Immature natural killer cell (primary cell): ENCODE measurements around the gene C19orf85. TPM values are rescaled to one million over a fixed set of nuclear protein-coding genes. Genes with fewer than 3 reads are reported as not detected.
"Not testable (repeated sequence)": the region's sequence is repeated elsewhere in the genome, so short reads cannot be mapped to it uniquely, and the experiment has no call there.

Source experiments
- DNase-seq, 3 donors: peaks; one replicate each; pipeline ENCODE4 v3.0.0; 2022; ENCODE audit warnings: mixed read lengths in 1 of 3
- H3K27ac Mint-ChIP-seq, 6 donors: one replicate each; pipeline ENCODE4 v1.8.0; 2020; ENCODE audit warnings: mixed read lengths in 6 of 6, mild to moderate bottlenecking in 5 of 6, inconsistent platforms in 4 of 6, moderate library complexity in 3 of 6
- H3K27me3 Mint-ChIP-seq, 3 donors: one replicate each; pipeline ENCODE4 v1.8.0; 2020 to 2021; ENCODE audit warnings: low read depth in 3 of 3, mild to moderate bottlenecking in 3 of 3, mixed read lengths in 3 of 3, moderate library complexity in 3 of 3, inconsistent platforms in 1 of 3
- H3K36me3 Mint-ChIP-seq, 3 donors: one replicate each; pipeline ENCODE4 v1.8.0; 2020; ENCODE audit warnings: mixed read lengths in 3 of 3, inconsistent platforms in 2 of 3, mild to moderate bottlenecking in 2 of 3
- H3K4me1 Mint-ChIP-seq, 2 donors: one replicate each; pipeline ENCODE4 v1.8.0; 2020; ENCODE audit warnings: inconsistent platforms in 2 of 2, mild to moderate bottlenecking in 2 of 2, mixed read lengths in 2 of 2, moderate library complexity in 1 of 2
- H3K4me3 Mint-ChIP-seq, 5 donors: one replicate each; pipeline ENCODE4 v1.8.0; 2020; ENCODE audit warnings: mild to moderate bottlenecking in 5 of 5, mixed read lengths in 5 of 5, inconsistent platforms in 3 of 5, moderate library complexity in 3 of 5
- H3K9me3 Mint-ChIP-seq, 6 donors: one replicate each; pipeline ENCODE4 v1.8.0; 2020; ENCODE audit warnings: mild to moderate bottlenecking in 6 of 6, mixed read lengths in 6 of 6, inconsistent platforms in 4 of 6, moderate library complexity in 3 of 6
- polyA plus RNA-seq, 3 donors: library from polyadenylated mRNA; unstranded; fragments of 300-500 nt; fragmentation: Illumina TruSeq; gene quantifications; one replicate each; pipeline ENCODE4 v1.2.3, GENCODE V29; 2021

Gene C19orf85
- polyA plus RNA-seq: not detected

DNA sequence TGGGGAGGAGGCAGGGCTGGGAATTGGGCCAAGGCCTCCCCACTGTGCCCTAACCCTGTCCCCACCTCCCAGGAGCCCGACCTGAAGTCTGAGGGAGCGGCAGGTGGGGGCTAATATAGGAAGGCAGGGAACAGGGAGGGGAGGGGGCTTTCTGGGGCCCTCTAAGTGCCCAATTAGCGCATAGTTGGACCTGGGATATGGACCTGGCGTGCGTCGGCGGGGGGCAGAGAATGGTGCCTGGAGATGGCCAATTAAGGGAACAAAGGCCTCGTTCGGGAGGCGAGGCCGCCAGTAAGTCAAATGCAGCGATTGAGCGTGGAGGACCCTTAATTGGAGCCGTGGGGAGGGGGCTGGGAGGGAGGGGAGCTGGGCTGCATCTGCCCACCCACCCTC lies at the start of gene C19orf85:
Gene C19orf85, minus strand, starts transcription at position 90 of the 393 bp plus-strand sequence. CDS start 197 bp downstream, outside the sequence.
- H3K9me3 Mint-ChIP-seq: no peaks in the 10 kb centered on the region
- DNase-seq: no peak
- H3K36me3 Mint-ChIP-seq: no peaks in the 10 kb centered on the region
- H3K4me1 Mint-ChIP-seq: peaks cover 20 to 25% of the 10 kb centered on the region in 2 donors
- peaks cover 8 to 9% (median 8%) of the 10 kb centered on the region in 3 donors for H3K27me3 Mint-ChIP-seq
- no peak within 1 kb of the TSS for H3K27ac Mint-ChIP-seq
- peak within 1 kb of the TSS in 2 of 5 donors; percentile 21 to 49 for H3K4me3 Mint-ChIP-seq

DNA sequence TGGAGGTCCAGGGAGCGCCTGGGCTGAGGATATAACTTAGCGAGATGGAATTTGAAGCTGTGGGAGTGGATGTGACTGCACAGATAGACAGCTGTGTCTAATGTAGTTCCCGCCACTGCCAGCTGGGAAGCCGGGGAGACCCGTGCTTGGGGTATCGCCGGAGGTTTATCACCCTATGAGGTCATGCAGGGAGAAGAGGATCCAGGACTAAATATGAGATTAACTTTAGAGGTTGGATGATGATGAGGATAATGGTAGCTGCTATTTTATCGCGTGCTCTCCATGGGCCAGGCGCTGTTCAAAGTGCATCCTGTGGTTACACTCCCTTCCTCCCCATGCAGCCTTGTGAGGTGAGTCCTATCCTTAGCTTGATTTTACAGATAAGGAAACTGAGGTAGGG lies 43.6 kb upstream of the C19orf85 start:
- no peak for DNase-seq
- no peak overlapping the region for H3K27ac Mint-ChIP-seq
- peaks cover 10 to 13% of the 10 kb centered on the region in 2 donors for H3K4me1 Mint-ChIP-seq
- no peak overlapping the region for H3K4me3 Mint-ChIP-seq
- H3K36me3 Mint-ChIP-seq: peaks cover 0 to 2% (median 0%) of the 10 kb centered on the region in 3 donors
- H3K27me3 Mint-ChIP-seq: peaks cover 4 to 12% (median 6%) of the 10 kb centered on the region in 3 donors
- H3K9me3 Mint-ChIP-seq: no peaks in the 10 kb centered on the region

DNA sequence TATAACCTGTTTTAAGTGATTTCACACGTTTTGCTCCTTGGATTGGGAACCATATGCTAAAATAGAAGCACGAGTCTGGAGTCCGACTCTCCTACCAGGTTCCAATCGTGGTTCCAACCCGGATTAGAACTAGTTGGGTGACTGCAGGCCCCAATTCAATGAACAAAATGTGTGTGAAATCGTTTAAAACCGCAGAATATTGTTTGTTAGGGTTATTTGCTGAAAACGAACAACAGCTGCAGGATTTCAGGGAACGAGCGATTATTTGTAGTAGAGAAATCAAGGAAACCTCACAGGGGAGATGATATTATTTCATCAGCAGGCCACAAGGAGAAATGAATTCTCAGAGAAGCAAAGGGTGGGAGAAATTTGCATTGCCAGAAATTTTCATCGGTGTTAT lies 40.4 kb upstream of the C19orf85 start:
- Mint-ChIP-seq H3K27ac (no peak overlapping the region), H3K27me3 (peaks cover 4 to 10% (median 8%) of the 10 kb centered on the region in 3 donors), H3K4me3 (no peak overlapping the region), H3K36me3 (peaks cover 0 to 4% (median 0%) of the 10 kb centered on the region in 3 donors), H3K4me1 (peaks cover 14 to 28% of the 10 kb centered on the region in 2 donors), H3K9me3 (no peaks in the 10 kb centered on the region)
- no peak for DNase-seq

DNA sequence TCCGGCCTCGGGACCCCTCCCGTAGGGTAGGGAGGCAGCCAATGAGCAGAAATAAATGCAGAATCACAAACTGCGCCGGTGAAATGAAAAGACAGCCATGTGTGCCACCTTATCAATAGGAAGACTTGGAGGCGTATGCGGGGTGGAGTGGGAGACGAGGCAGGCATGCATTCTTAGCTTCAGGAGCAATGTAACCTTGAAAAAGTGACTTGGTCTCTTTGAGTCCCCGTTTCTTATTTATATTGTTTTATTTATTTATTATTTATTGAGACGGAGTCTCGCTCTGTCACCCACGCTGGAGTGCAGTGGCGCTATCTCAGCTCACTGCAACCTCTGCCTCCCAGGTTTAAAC lies 39.7 kb upstream of the C19orf85 start:
- Mint-ChIP-seq H3K27me3 (peaks cover 4 to 10% (median 8%) of the 10 kb centered on the region in 3 donors), H3K4me1 (peaks cover 14 to 28% of the 10 kb centered on the region in 2 donors), H3K4me3 (peak overlapping the region; percentile 87 to 90 (median 88)), H3K27ac (peak overlapping the region in 2 of 6 donors; percentile 84 to 95), H3K36me3 (peaks cover 0 to 7% (median 0%) of the 10 kb centered on the region in 3 donors), H3K9me3 (no peaks in the 10 kb centered on the region)
- DNase-seq: no peak

DNA sequence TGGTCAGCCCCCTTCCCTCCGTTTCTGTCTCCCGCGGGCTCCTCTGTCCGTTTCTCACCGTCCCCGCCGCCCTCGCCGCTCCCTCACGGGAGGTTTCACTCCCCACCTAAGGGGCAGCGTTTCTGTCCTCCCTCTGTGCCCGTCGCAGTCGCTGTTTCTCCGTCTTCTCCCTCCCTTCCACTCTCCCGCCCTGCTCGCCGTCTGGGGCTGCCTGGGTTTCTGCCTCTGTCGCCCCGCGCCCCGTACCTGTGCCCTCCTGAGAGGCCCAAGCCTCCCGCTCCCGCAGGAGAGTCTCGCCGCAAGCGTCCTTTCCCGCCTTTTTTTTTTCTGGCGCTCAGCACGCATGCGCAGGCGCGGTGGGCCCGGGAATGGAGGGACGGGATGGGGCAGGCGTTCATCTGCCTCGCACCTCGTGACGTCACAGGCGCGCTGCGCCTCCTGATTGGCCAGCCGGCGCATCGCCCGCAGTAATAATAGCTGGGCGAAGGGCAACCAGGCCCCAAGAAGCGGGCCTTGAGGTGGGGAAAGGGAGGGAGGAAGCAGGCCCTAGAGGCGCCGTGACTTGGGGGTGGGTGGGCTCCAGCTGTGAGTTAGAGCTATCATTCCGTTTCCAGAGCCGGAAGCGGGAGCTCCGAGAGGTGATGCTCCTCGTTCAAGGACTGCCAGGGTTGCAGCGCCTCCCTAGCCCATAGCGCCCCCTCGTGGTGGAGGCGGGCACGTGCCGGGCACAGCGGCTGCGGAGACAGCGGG lies 39.1 kb upstream of the C19orf85 start:
- Mint-ChIP-seq H3K27ac (peak overlapping the region; percentile 80 to 95 (median 88)), H3K4me3 (peak overlapping the region; percentile 87 to 90 (median 88)), H3K27me3 (peaks cover 4 to 10% (median 8%) of the 10 kb centered on the region in 3 donors), H3K36me3 (peaks cover 0 to 8% (median 0%) of the 10 kb centered on the region in 3 donors), H3K9me3 (no peaks in the 10 kb centered on the region), H3K4me1 (peaks cover 14 to 28% of the 10 kb centered on the region in 2 donors)
- peak; percentile 91 to 95 (median 93) for DNase-seq

DNA sequence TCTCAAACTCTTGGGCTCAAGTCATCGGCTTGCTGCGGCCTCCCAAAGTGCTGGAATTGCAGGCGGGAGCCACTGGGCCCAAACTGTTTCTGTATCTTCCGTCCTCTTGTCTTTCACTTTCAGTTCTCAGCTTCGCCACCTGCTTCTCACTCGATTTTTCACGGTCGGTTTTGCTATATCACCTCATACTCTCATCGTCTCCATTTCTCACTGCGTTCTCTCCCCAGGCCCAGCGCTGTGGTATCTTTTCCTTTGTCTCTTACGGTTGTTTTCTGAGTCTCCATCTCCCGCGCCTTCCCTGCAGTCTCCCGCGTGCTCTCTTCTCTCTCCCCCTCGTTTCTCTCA lies 38.6 kb upstream of the C19orf85 start:
- DNase-seq: peak; percentile 29 to 46 (median 30)
- Mint-ChIP-seq H3K9me3 (no peaks in the 10 kb centered on the region), H3K4me1 (peaks cover 14 to 28% of the 10 kb centered on the region in 2 donors), H3K27me3 (peaks cover 4 to 10% (median 8%) of the 10 kb centered on the region in 3 donors), H3K27ac (peak overlapping the region; percentile 80 to 95 (median 88)), H3K36me3 (peaks cover 0 to 8% (median 0%) of the 10 kb centered on the region in 3 donors), H3K4me3 (peak overlapping the region; percentile 87 to 90 (median 88))

DNA sequence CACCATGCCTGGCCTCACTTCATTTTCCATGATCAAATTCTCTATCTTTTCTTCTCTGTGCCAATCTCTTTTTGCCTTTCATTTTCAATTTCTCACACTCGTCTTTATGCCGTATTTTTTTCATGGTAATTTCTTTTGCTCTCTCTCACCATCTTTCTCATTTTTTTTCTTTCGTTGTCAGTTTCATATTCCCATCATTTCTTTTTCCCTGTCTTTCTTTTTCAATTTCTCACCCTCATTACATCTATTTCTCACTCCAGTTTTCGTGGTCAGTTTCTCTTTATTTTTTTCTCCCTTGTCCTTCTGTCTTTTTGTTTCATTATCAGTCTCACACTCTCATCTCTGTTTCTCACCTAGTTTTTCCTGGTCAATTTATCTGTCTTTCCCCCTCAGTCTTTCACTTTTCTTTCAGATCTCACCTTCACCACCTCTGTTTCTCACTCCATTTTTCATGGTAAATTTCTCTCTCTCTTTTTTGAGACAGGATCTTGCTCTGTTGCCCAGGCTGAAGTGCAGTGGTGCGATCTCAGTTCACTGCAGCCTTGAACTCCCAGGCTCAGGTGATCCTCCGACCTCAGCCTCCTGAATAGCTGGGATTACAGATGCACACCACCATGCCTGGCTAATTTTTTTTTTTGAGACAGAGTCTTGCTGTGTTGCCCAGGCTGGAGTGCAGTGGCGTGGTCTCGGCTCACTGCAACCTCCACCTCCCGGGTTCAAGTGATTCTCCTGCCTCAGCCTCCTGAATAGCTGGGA lies 37.8 kb upstream of the C19orf85 start:
- peaks cover 16 to 28% of the 10 kb centered on the region in 2 donors for H3K4me1 Mint-ChIP-seq
- no peak for DNase-seq
- peak overlapping the region in 4 of 5 donors; percentile 2 to 36 (median 26) for H3K4me3 Mint-ChIP-seq
- peaks cover 4 to 10% (median 6%) of the 10 kb centered on the region in 3 donors for H3K27me3 Mint-ChIP-seq
- no peaks in the 10 kb centered on the region for H3K9me3 Mint-ChIP-seq
- H3K36me3 Mint-ChIP-seq: peaks cover 0 to 8% (median 0%) of the 10 kb centered on the region in 3 donors
- H3K27ac Mint-ChIP-seq: peak overlapping the region in 3 of 6 donors; percentile 2 to 23 (median 17)

DNA sequence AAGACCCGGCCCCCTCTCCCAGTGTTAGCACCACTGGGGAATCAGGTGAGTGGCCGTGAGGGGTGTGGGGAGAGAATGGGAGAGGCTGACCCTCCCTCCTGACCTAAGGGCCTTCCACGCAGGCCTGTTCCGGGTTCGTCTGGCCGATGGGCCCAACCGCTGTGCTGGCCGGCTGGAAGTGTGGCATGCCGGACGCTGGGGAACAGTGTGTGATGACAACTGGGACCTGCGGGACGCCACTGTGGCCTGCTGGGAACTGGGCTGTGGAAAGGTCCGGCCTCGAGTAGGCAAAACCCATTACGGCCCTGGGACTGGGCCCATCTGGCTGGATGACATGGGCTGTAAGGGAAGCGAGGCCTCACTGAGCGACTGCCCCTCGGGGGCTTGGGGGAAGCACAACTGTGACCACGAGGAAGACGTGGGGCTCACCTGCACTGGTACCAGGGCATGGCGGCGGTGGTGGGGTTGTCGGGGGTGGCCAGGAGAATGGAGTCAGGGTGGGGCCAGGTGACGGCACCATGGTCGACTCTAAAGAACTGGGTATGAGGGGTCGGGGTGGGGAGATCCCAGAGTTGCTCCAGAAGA lies 35.9 kb upstream of the C19orf85 start:
- peaks cover 16 to 28% of the 10 kb centered on the region in 2 donors for H3K4me1 Mint-ChIP-seq
- H3K9me3 Mint-ChIP-seq: no peaks in the 10 kb centered on the region
- H3K4me3 Mint-ChIP-seq: no peak overlapping the region
- no peak for DNase-seq
- H3K27ac Mint-ChIP-seq: no peak overlapping the region
- H3K36me3 Mint-ChIP-seq: peaks cover 0 to 8% (median 0%) of the 10 kb centered on the region in 3 donors
- H3K27me3 Mint-ChIP-seq: peaks cover 2 to 10% (median 8%) of the 10 kb centered on the region in 3 donors

DNA sequence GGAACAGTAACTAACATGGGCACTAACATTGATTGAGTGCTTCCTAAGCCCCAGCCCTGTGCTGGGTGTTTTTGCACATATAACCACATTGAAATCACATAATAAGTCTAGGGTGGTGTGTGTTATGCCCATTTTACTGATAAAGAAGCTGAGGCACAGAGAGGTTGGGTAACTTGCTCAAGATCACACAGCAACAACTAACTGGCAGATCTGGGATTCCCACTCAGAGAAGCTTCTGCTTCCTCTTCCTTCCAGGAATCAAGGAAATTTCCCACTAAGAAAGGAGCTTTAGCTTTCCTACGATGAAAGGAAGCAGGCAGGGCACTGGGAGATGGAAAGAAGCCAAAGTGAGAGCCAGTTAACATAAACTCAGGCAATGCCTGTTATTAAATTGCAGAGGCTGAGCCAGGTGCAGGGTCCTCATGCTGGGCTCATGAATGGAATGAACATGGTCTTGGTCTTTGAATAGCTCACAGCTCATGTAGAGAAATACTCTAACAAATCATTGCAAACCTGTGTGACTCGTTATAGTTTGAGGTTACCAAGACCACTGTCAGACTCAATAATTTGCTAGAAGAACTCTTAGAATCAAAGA lies 33.8 kb upstream of the C19orf85 start:
- Mint-ChIP-seq H3K4me1 (peaks cover 8 to 18% of the 10 kb centered on the region in 2 donors), H3K27me3 (peaks cover 0 to 5% (median 4%) of the 10 kb centered on the region in 3 donors), H3K9me3 (no peaks in the 10 kb centered on the region), H3K36me3 (peaks cover 0 to 8% (median 0%) of the 10 kb centered on the region in 3 donors), H3K4me3 (no peak overlapping the region), H3K27ac (peak overlapping the region in 1 of 6 donors; percentile 5)
- DNase-seq: no peak

DNA sequence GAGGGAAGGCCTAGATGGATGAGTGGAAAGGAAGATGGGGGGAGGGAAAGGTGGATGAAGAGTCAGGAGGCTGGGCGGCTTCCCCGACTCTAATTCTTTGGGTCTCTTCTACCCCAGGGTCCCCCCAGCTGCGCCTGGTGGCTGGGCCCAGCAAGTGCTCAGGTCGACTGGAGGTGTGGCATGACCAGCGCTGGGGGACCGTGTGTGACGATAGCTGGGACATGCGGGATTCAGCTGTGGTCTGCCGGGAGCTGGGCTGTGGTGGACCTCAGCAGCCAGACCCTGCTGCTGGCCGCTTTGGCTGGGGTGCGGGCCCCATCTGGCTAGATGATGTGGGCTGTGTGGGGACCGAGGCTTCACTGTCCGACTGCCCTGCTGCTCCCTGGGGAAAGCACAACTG lies 33.2 kb upstream of the C19orf85 start:
- Mint-ChIP-seq H3K4me1 (peaks cover 3 to 12% of the 10 kb centered on the region in 2 donors), H3K27me3 (peaks cover 0 to 4% (median 2%) of the 10 kb centered on the region in 3 donors), H3K36me3 (peaks cover 0 to 4% (median 0%) of the 10 kb centered on the region in 3 donors), H3K27ac (peak overlapping the region in 1 of 6 donors; percentile 77), H3K4me3 (no peak overlapping the region), H3K9me3 (no peaks in the 10 kb centered on the region)
- DNase-seq: no peak

DNA sequence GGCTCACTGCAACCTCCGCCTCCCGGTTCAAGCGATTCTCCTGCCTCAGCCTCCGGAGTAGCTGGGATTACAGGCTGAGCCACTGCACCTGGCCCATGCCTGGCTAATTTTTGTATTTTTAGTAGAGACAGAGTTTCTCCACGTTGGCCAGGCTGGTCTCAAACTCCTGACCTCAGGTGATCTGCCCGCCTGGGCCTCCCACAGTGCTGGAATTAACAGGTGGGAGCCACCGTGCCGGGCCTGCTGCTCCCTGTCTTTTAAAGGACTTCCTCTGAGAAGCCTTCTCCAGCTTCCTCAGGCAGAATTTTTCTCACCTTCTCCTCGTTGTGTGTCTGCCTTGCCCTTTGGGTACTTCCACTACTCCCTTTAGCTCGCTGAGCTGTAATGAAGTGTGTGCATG lies 32.3 kb upstream of the C19orf85 start:
- H3K27me3 Mint-ChIP-seq, DNase-seq, H3K27ac Mint-ChIP-seq, H3K9me3 Mint-ChIP-seq, H3K4me3 Mint-ChIP-seq, H3K36me3 Mint-ChIP-seq, H3K4me1 Mint-ChIP-seq: not testable (repeated sequence)

DNA sequence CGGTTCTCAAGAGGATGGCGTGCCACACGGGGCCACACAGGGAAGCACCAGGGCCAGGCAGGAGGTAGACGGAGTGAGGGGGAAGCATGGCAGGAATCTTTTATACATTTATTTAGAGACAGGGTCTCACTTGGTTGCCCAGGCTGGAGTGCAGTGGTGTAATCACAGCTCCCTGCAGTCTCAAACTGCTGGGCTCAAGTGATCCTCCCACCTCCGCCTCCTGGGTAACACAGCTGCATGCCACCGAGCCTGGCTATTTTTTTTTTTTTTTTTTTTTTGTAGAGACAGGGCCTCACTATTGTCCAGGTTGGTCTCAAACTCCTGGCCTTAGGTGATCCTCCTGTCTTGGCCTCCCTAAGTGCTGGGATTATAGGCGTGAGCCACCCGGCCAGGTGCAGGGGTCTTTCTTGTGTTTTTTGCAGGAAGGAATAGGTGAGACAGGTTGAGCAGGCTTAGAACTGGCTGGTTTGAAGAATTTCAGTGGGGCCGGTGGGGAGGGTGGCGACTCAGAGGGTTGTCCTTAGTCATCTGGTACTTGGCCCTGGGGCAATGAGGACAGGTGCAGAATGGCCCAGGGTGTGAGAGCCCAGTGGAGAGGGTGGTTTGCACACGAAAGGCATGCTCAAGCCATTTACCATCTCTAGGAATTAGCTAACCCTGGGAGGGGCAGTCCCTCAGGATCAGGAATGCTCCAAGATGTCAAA lies 31.2 kb upstream of the C19orf85 start:
- H3K4me1 Mint-ChIP-seq: peaks cover 0 to 2% of the 10 kb centered on the region in 2 donors
- H3K27me3 Mint-ChIP-seq: peaks cover 0 to 2% (median 1%) of the 10 kb centered on the region in 3 donors
- H3K36me3 Mint-ChIP-seq: peaks cover 0 to 4% (median 0%) of the 10 kb centered on the region in 3 donors
- H3K9me3 Mint-ChIP-seq: no peaks in the 10 kb centered on the region
- no peak overlapping the region for H3K4me3 Mint-ChIP-seq
- no peak for DNase-seq
- H3K27ac Mint-ChIP-seq: peak overlapping the region in 2 of 6 donors; percentile 39 to 47
